Activated CD4-positive, alpha-beta T cell treated with anti-CD3 and anti-CD28 coated beads, Interleukin-2, amount 10 ng/mL, durations not matched to agents 24 days and 14 days (primary cell): ENCODE measurements around the gene S100A14. TPM values are rescaled to one million over a fixed set of nuclear protein-coding genes. Genes with fewer than 3 reads are reported as not detected.
A peak's percentile ranks its signal among the peaks of the same experiment; 100 is the strongest.
"Not testable (repeated sequence)": the region's sequence is repeated elsewhere in the genome, so short reads cannot be mapped to it uniquely, and the experiment has no call there.

ENCODE experiments used
- DNase-seq: peaks from one replicate; pipeline ENCODE4 v3.0.0; 2022
- H3K27ac Mint-ChIP-seq: one replicate; pipeline ENCODE4 v1.8.0; 2022; ENCODE audit warnings: mild to moderate bottlenecking, mixed read lengths
- H3K27me3 Mint-ChIP-seq: one replicate; pipeline ENCODE4 v1.8.0; 2022; ENCODE audit warnings: mixed read lengths
- H3K36me3 Mint-ChIP-seq: one replicate; pipeline ENCODE4 v1.8.0; 2022; ENCODE audit warnings: low read depth, mild to moderate bottlenecking, mixed read lengths
- H3K4me1 Mint-ChIP-seq: one replicate; pipeline ENCODE4 v1.8.0; 2021; ENCODE audit warnings: mixed read lengths
- H3K4me3 Mint-ChIP-seq: one replicate; pipeline ENCODE4 v1.8.0; 2022; ENCODE audit warnings: mild to moderate bottlenecking, moderate library complexity, mixed read lengths
- H3K9me3 Mint-ChIP-seq: one replicate; pipeline ENCODE4 v1.8.0; 2021; ENCODE audit warnings: mixed read lengths
- intact Hi-C: fragments of 100-400 bp; cut with micrococcal nuclease; formaldehyde crosslinking; loops from one replicate; pipeline ENCODE4 v1.15.1; 2023
- total RNA-seq: library from RNA; stranded (reverse); gene quantifications from 2 replicates; pipeline ENCODE4 v1.2.3, GENCODE V29; 2022

The S100A14 gene
- total RNA-seq, 1 donor from 2014 or later = not detected

DNA sequence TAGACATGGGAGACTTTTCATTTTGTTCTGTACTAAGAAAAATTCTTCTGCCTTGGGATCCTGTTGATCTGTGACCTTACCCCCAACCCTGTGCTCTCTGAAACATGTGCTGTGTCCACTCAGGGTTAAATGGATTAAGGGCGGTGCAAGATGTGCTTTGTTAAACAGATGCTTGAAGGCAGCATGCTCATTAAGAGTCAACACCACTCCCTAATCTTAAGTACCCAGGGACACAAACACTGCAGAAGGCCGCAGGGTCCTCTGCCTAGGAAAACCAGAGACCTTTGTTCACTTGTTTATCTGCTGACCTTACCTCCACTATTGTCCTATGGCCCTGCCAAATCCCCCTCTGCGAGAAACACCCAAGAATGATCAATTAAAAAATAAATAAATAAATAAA, 32.6 kb downstream of the S100A14 start:
- H3K27me3 Mint-ChIP-seq = peaks cover 29% of the 10 kb centered on the region
- H3K4me1 Mint-ChIP-seq, H3K9me3 Mint-ChIP-seq, H3K27ac Mint-ChIP-seq, H3K4me3 Mint-ChIP-seq, H3K36me3 Mint-ChIP-seq, intact Hi-C loops, DNase-seq: not testable (repeated sequence)

- H3K36me3 Mint-ChIP-seq, H3K9me3 Mint-ChIP-seq, H3K27ac Mint-ChIP-seq, H3K4me1 Mint-ChIP-seq, intact Hi-C loops, DNase-seq, H3K4me3 Mint-ChIP-seq: not testable (repeated sequence)
- H3K27me3 Mint-ChIP-seq = peaks cover 33% of the 10 kb centered on the region
These were observed 33.3 kb downstream of the S100A14 start for GRCh38 chr1:153582836-153583235.

DNA sequence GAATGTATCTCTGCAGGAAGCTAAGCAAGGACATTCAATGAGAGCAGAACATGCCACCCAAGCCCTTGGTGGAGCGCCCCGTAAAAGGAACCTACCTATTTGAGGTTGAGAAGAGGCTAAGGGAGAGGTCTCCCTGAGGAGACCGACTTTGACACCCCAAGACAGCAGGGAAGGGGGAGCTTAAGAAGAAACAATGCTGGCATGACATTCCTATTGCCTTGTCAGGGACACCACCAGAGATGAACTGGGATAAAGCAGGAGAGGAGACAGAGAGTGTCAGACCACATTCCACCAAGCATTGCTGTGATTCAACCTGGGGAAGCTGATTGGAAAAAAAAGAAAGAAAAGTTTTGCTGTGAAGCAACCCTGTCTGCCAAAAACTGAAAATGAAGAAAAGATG, 37.2 kb downstream of the S100A14 start:
- H3K27ac Mint-ChIP-seq = no peak overlapping the region
- H3K4me1 Mint-ChIP-seq = peaks cover 6% of the 10 kb centered on the region
- H3K4me3 Mint-ChIP-seq = no peak overlapping the region
- no peaks in the 10 kb centered on the region for H3K36me3 Mint-ChIP-seq
- intact Hi-C loops = no loop called here
- H3K27me3 Mint-ChIP-seq = peaks cover 29% of the 10 kb centered on the region
- H3K9me3 Mint-ChIP-seq = no peaks in the 10 kb centered on the region
- no peak for DNase-seq

DNA sequence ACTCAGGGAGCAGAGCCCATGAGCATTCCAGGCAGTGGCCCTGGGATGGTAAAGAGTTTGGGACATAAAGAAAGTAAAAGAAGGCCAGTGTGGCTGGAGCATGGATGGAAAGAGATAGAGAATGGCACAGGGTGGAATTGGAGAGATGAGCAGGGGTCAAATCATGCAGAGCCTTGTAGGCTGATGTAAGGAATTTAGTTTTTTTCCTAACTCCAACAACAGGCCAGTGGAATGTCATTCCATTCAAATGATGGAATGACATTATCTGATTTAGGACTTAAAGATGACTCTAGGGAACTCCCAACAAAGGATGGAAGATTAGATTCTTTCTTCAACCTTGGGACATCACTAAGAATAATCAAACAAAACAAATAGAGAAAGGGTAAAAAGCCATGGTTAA, 37.6 kb downstream of the S100A14 start:
- peaks cover 26% of the 10 kb centered on the region for H3K27me3 Mint-ChIP-seq
- H3K4me3 Mint-ChIP-seq = no peak overlapping the region
- DNase-seq = no peak
- no peaks in the 10 kb centered on the region for H3K36me3 Mint-ChIP-seq
- no peaks in the 10 kb centered on the region for H3K9me3 Mint-ChIP-seq
- no peak overlapping the region for H3K27ac Mint-ChIP-seq
- intact Hi-C loops = no loop called here
- peaks cover 6% of the 10 kb centered on the region for H3K4me1 Mint-ChIP-seq

DNA sequence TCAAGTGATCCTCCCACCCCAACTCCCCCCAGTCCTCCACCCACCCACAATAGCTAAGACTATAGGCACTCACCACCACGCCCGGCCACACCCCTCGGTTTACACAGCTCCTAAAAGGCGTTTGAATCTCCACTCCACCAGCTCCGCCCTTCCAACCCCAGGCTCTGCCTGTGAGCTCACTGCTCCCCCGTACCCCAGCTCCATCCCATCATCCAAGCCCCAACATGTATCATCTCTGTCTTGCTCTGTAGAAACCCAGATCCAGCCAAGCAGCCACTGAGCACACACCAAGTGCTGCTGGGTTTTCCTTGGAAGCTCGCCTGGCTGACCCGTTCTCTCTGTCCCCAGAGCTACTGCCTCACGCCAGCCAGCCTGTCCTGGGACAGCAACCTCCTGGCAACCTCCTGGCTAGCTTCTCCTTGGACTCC, 38.5 kb downstream of the S100A14 start:
- H3K9me3 Mint-ChIP-seq = no peaks in the 10 kb centered on the region
- no peak overlapping the region for H3K4me3 Mint-ChIP-seq
- H3K4me1 Mint-ChIP-seq = peaks cover 13% of the 10 kb centered on the region
- H3K27me3 Mint-ChIP-seq = peaks cover 26% of the 10 kb centered on the region
- DNase-seq = no peak
- no peaks in the 10 kb centered on the region for H3K36me3 Mint-ChIP-seq
- intact Hi-C loops = no loop called here
- no peak overlapping the region for H3K27ac Mint-ChIP-seq

DNA sequence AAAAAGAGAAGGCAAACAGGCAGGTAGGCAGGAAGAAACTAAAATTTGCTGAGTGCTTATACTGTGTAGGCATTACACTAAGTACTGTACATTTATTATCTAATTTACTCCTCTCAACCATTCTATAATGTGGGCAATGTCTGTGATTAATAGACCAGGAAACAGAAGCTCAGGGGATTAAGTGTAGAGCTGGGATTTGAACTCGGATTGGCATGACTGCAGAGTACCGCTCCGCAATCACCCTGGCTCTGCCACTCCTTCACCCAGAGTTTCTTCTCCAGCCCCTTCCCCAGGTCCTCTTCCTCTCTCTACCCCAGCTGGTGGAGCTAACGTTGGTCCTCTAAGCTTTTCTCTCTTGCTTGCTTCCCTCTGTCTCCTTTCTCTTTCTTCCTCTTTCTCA, 39.0 kb downstream of the S100A14 start:
- no peak overlapping the region for H3K27ac Mint-ChIP-seq
- no peaks in the 10 kb centered on the region for H3K9me3 Mint-ChIP-seq
- H3K27me3 Mint-ChIP-seq = peaks cover 26% of the 10 kb centered on the region
- DNase-seq = no peak
- H3K36me3 Mint-ChIP-seq = no peaks in the 10 kb centered on the region
- H3K4me1 Mint-ChIP-seq = peaks cover 15% of the 10 kb centered on the region
- intact Hi-C loops = no loop called here
- H3K4me3 Mint-ChIP-seq = no peak overlapping the region

DNA sequence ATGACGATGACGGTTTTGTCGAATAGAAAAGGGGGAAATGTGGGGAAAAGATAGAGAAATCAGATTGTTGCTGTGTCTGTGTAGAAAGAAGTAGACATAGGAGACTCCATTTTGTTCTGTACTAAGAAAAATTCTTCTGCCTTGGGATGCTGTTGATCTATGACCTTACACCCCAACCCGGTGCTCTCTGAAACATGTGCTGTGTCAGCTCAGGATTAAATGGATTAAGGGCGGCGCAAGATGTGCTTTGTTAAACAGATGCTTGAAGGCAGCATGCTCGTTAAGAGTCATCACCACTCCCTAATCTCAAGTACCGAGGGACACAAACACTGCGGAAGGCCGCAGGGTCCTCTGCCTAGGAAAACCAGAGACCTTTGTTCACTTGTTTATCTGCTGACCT, 40.6 kb downstream of the S100A14 start:
- DNase-seq, H3K27ac Mint-ChIP-seq, intact Hi-C loops, H3K36me3 Mint-ChIP-seq, H3K9me3 Mint-ChIP-seq, H3K4me3 Mint-ChIP-seq: not testable (repeated sequence)
- Mint-ChIP-seq H3K27me3 (peaks cover 26% of the 10 kb centered on the region), H3K4me1 (peaks cover 26% of the 10 kb centered on the region)

- H3K27ac Mint-ChIP-seq, H3K36me3 Mint-ChIP-seq, intact Hi-C loops, H3K9me3 Mint-ChIP-seq, H3K4me3 Mint-ChIP-seq, DNase-seq: not testable (repeated sequence)
- Mint-ChIP-seq H3K4me1 (peaks cover 27% of the 10 kb centered on the region), H3K27me3 (peaks cover 26% of the 10 kb centered on the region)
These were observed 41.0 kb downstream of the S100A14 start for GRCh38 chr1:153575081-153575491.

DNA sequence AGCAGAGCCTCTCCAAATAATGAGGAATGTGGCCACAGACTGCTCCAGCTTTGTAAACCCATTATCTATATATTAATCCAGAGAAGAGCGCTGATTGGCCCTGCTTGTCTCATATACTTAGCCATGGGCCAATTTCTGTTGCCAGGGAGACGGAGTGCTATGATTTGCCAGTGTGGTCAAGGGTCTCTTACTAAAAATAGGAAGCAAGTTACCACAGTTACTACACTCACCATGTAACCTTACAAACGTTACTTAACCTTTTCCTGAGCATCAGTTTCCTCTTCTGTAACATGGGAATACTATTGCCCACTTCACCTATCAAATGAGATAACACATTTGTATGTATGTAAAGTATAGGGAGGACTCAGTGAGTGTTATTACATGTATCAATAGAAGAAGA, 42.8 kb downstream of the S100A14 start:
- Mint-ChIP-seq H3K4me3 (peak overlapping the region; percentile 21), H3K27me3 (peaks cover 15% of the 10 kb centered on the region), H3K27ac (no peak overlapping the region), H3K9me3 (no peaks in the 10 kb centered on the region), H3K4me1 (peaks cover 35% of the 10 kb centered on the region), H3K36me3 (no peaks in the 10 kb centered on the region)
- no peak for DNase-seq
- intact Hi-C loops = loop anchor here (5.0 kb wide), 1 partner anchor 59 kb away; the partner anchor contains the start of gene CHTOP

DNA sequence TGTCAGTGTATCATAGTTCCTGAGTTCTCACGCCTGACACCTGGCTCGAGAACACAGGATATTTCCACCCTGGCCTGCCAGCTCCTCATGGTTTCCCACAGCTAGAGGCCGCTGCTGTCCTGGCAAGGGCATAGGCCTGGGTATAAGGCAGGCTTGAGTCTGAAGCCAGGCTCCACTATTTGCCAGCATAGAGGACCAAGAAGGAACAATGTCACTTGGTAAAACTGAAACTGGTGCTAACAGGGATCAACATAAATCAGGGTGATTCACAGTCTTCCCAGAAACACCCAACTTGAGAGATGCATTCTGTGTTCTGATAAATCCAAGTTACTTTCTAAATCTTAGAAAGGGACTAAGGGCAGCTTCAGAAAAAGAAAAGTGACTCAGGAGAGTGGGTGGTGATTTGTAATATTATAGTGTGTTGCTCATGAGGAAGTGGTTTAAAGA, 43.5 kb downstream of the S100A14 start:
- Mint-ChIP-seq H3K9me3 (no peaks in the 10 kb centered on the region), H3K27ac (peak overlapping the region; percentile 72), H3K4me3 (no peak overlapping the region), H3K27me3 (peaks cover 8% of the 10 kb centered on the region), H3K36me3 (no peaks in the 10 kb centered on the region), H3K4me1 (peaks cover 37% of the 10 kb centered on the region)
- peak; percentile 84 for DNase-seq
- intact Hi-C loops = loop anchor here (1.0 to 5.0 kb wide), 3 partner anchors 45 to 99 kb away; partner anchors contain the start of gene CHTOP

GRCh38 chr1:153571706-153572105, 44.4 kb downstream of the S100A14 start:
- Mint-ChIP-seq H3K27ac (peak overlapping the region; percentile 35), H3K4me3 (no peak overlapping the region), H3K36me3 (no peaks in the 10 kb centered on the region), H3K4me1 (peaks cover 43% of the 10 kb centered on the region), H3K9me3 (no peaks in the 10 kb centered on the region), H3K27me3 (no peaks in the 10 kb centered on the region)
- DNase-seq = no peak
- intact Hi-C loops = loop anchor here (1.0 to 5.0 kb wide), 3 partner anchors 46 to 100 kb away; partner anchors contain the start of gene CHTOP

DNA sequence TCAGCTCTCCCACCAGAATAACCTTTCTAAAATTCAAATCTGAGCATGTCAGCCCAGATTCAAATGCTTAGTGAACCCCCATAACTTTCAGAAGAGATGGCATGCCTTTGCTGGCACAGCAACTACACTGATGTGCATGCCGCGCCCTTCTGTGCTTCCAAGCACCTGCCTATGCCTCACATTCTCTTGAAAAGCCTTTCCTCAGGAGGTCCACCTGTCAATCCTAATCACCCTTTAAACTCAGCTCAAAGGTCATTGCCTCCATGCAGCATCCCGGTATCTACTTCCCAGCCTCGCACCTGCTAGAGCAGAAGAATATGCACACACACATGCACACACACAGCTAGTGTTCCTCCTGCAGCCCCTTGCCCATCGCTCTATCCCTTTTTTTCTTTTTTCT, 45.3 kb downstream of the S100A14 start:
- Mint-ChIP-seq H3K4me3 (no peak overlapping the region), H3K36me3 (no peaks in the 10 kb centered on the region), H3K27me3 (no peaks in the 10 kb centered on the region), H3K4me1 (peaks cover 49% of the 10 kb centered on the region), H3K27ac (no peak overlapping the region), H3K9me3 (no peaks in the 10 kb centered on the region)
- DNase-seq = no peak
- intact Hi-C loops = loop anchor here (5.0 kb wide), 1 partner anchor 61 kb away; the partner anchor contains the start of gene CHTOP

DNA sequence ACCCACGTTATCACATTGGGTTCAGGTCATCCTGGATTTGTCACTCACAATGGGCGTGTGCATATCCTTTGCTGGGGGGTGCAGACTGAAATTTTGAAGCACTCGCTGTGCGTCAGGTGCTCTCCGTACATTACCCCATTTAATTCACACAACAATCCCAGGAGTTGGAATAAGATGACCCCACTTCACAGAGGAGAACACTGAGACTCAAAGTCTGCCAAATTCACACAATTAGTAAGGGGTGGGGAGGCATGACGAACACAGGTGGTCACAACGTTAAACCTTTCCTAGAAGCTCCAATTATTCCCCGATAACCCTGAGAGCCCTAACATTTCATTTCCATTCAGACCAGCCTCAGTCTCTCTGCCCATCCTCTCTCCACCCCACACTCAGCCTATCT, 46.7 kb downstream of the S100A14 start:
- H3K36me3 Mint-ChIP-seq = no peaks in the 10 kb centered on the region
- no peak overlapping the region for H3K27ac Mint-ChIP-seq
- H3K9me3 Mint-ChIP-seq = no peaks in the 10 kb centered on the region
- intact Hi-C loops = no loop called here
- no peaks in the 10 kb centered on the region for H3K27me3 Mint-ChIP-seq
- no peak for DNase-seq
- H3K4me1 Mint-ChIP-seq = peaks cover 54% of the 10 kb centered on the region
- peak overlapping the region; percentile 27 for H3K4me3 Mint-ChIP-seq

GRCh38 chr1:153568367-153569099, 47.6 kb downstream of the S100A14 start:
- H3K9me3 Mint-ChIP-seq = no peaks in the 10 kb centered on the region
- H3K36me3 Mint-ChIP-seq = no peaks in the 10 kb centered on the region
- DNase-seq = peak; percentile 95
- intact Hi-C loops = loop anchor here (1.0 kb wide), 4 partner anchors 23 to 57 kb away; partner anchors contain the start of gene S100A4
- peak overlapping the region; percentile 75 for H3K4me3 Mint-ChIP-seq
- H3K4me1 Mint-ChIP-seq = peaks cover 54% of the 10 kb centered on the region
- peak overlapping the region; percentile 81 for H3K27ac Mint-ChIP-seq
- no peaks in the 10 kb centered on the region for H3K27me3 Mint-ChIP-seq
